Stomach (tissue), 9 donors: Measurements from ENCODE around the gene GRB2. TPM values are rescaled to one million over a fixed set of nuclear protein-coding genes. Genes with fewer than 3 reads are reported as not detected.

ENCODE experiments used
- DNase-seq, 2 donors: peaks; one replicate each; pipeline versions ENCODE4 v3.0.0 to v3.0.0-alpha.2; 2013 to 2019
- H3K27ac ChIP-seq, 5 donors: fragments of 200-600 bp in 4 of 5; sonication (generic) in 4 of 5; one replicate each; pipeline ENCODE4 v1.5.1; 2013 to 2019; ENCODE audit warnings: mild to moderate bottlenecking in 1 of 5, moderate library complexity in 1 of 5
- H3K27me3 ChIP-seq, 3 donors: fragments of 200-600 bp; sonication (generic); one replicate each; pipeline ENCODE4 v1.5.1; 2017 to 2019; ENCODE audit warnings: mixed run types in 1 of 3
- H3K36me3 ChIP-seq, 4 donors: fragments of 200-600 bp; sonication (generic); 1 replicate in 3 of 4; 2 replicates in 1 of 4; pipeline ENCODE4 v1.5.1; 2016 to 2019
- H3K4me1 ChIP-seq, 4 donors: fragments of 200-600 bp; sonication (generic); one replicate each; pipeline ENCODE4 v1.5.1; 2016 to 2019
- H3K4me3 ChIP-seq, 4 donors: fragments of 200-600 bp; sonication (generic) in 3 of 4; one replicate each; pipeline ENCODE4 v1.5.1; 2016 to 2019; ENCODE audit warnings: mild to moderate bottlenecking in 1 of 4
- H3K9me3 ChIP-seq, 4 donors: fragments of 200-600 bp; sonication (generic); one replicate each; pipeline ENCODE4 v1.5.1; 2016 to 2019
- CTCF ChIP-seq, 7 experiments: fragments of 450-650 bp in 4 of 7; fragments of 200-600 bp in 3 of 7; sonication (generic) in 3 of 7; IDR thresholded peaks; one replicate each; pipeline ENCODE4 v1.5.1; 2016 to 2019; ENCODE audit warnings: antibody characterized with exemption in 7 of 7, control low read depth in 2 of 7, mild to moderate bottlenecking in 1 of 7
- EP300 ChIP-seq: sonication (generic); formaldehyde crosslinking; IDR thresholded peaks from one replicate; pipeline ENCODE4 v1.6.1; 2017; ENCODE audit warnings: antibody characterized with exemption
- POLR2A ChIP-seq, 4 donors: fragments of 450-650 bp; IDR thresholded peaks; one replicate each; pipeline ENCODE4 v1.6.1; 2016; ENCODE audit warnings: antibody characterized with exemption in 4 of 4, control low read depth in 2 of 4, mild to moderate bottlenecking in 1 of 4, moderate library complexity in 1 of 4
- POLR2AphosphoS5 ChIP-seq, 3 donors: sonication (generic); formaldehyde crosslinking; IDR thresholded peaks; one replicate each; pipeline ENCODE4 v1.6.1; 2016; ENCODE audit warnings: antibody characterized with exemption in 3 of 3
- WGBS, 5 donors: extraction: QIAGEN DNeasy Blood & Tissue Kit in 3 of 5; methylation state at CpG; one replicate each; pipeline versions ENCODE4 v1.1.5 to v1.1.7; 2013 to 2018; 5-methylcytosine and 5-hydroxymethylcytosine counted together
- intact Hi-C: fragments of 100-400 bp; cut with DNase I; formaldehyde crosslinking; loops from one replicate; pipeline ENCODE4 v1.15.1; 2023; ENCODE audit warnings: low total_unique reads
- polyA plus RNA-seq, 3 donors: library from polyadenylated mRNA; stranded (reverse); fragments of 200-250 nt; gene quantifications; one replicate each; pipeline ENCODE4 v1.2.3, GENCODE V29; 2013
- total RNA-seq, 5 donors: library from RNA; depleted of rRNA; stranded (reverse); fragments of >200 nt; gene quantifications; one replicate each; pipeline versions ENCODE4 v1.1.0 to v1.2.3, GENCODE V29; 2014 to 2016
- donor health status: healthy with polysubstance abuse.
- donor health status: Bipolar disorder and iron deficiency.
- donor health status: healthy.

Gene GRB2
- total and polyA plus RNA-seq, 8 donors = 32.5 to 488 (median 96.6) TPM

- Histone ChIP-seq H3K4me1 (peaks cover 43 to 98% (median 73%) of the 10 kb centered on the region in 4 donors), H3K27ac (no peak overlapping the region), H3K9me3 (no peaks in the 10 kb centered on the region), H3K27me3 (no peaks in the 10 kb centered on the region), H3K4me3 (no peak overlapping the region), H3K36me3 (no peaks in the 10 kb centered on the region)
- intact Hi-C loops = no loop called here
- WGBS, 5 donors = 59 to 88% (median 75%) methylated on average over 1 of the region's 1 CpG
- no peak for DNase-seq
- no peak for TF ChIP-seq CTCF (IDR thresholded peaks at IDR 0.05)
- TF ChIP-seq POLR2A (IDR thresholded peaks at IDR 0.05) = no peak
- no peak for TF ChIP-seq EP300
- TF ChIP-seq POLR2AphosphoS5 (IDR thresholded peaks at IDR 0.05) = no peak
Measured at GRCh38 chr17:75367312-75367711, 38.2 kb downstream of the GRB2 start.

GRCh38 chr17:75366432-75366831 lies 39.0 kb downstream of the GRB2 start:
- no peak for DNase-seq
- 15 to 50% (median 34%) methylated on average over 5 to 6 of the region's 6 CpGs for WGBS, 5 donors
- intact Hi-C loops = no loop called here
- Histone ChIP-seq H3K36me3 (no peaks in the 10 kb centered on the region), H3K27ac (no peak overlapping the region), H3K27me3 (no peaks in the 10 kb centered on the region), H3K4me3 (no peak overlapping the region), H3K9me3 (no peaks in the 10 kb centered on the region), H3K4me1 (peaks cover 43 to 97% (median 71%) of the 10 kb centered on the region in 4 donors)
- no peak for TF ChIP-seq EP300
- TF ChIP-seq POLR2AphosphoS5 (IDR thresholded peaks at IDR 0.05) = no peak
- no peak for TF ChIP-seq POLR2A (IDR thresholded peaks at IDR 0.05)

- intact Hi-C loops = no loop called here
Measured at GRCh38 chr17:75365931-75366275, 39.6 kb downstream of the GRB2 start.

DNA sequence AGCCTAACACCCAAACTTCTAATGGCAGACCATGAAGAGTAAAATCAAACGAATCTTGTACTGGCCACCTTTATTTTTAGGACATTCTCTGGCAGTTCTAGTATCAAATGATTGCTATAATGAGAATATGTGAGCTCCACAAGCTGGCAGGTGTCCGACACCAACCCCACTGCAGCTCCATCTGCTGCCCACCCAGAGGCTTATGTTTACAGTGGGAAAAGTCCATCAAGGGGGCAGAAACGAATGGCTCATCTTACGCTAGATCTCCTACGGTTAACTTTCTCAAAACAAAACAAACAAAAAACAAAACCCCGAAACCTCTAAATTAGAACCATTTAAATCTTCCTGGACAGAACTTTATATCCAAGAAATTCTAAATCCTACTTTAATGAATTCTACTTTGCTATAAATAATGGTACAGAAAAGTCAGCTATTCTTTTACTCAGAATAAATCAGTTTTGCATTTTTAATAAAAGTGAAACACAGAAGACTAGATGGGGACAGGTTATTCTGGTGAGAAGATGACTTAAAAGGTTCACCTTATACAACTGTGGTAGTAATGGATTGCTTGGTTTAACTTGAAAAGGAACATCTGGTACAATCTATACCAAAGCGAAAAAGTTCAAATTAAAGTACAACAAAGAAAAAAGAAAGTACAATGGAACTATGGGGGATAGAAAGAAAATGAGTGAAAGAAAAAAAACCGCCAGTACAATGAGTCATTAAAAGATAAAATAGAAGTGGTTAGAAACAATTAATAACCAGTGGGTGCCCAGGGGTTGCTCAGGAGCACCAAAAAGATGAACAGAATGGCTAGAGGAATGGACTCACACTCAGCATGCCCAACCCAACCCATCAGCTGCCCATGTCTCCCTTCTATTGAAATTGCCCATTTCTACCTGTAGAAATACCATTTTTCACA lies 40.2 kb downstream of the GRB2 start:
- no peaks in the 10 kb centered on the region for H3K27me3 ChIP-seq
- H3K4me1 ChIP-seq = peaks cover 47 to 97% (median 74%) of the 10 kb centered on the region in 4 donors
- intact Hi-C loops = no loop called here
- TF ChIP-seq POLR2AphosphoS5 (IDR thresholded peaks at IDR 0.05) (no peak), EP300 (no peak), POLR2A (IDR thresholded peaks at IDR 0.05) (no peak), CTCF (IDR thresholded peaks at IDR 0.05) (no peak)
- H3K36me3 ChIP-seq = no peaks in the 10 kb centered on the region
- no peaks in the 10 kb centered on the region for H3K9me3 ChIP-seq
- no peak overlapping the region for H3K4me3 ChIP-seq
- H3K27ac ChIP-seq = no peak overlapping the region
- DNase-seq = no peak
- WGBS, 5 donors = 62 to 75% (median 64%) methylated on average over 8 of the region's 8 CpGs

More at GRCh38 chr17:75365931-75366275, 39.6 kb downstream of the GRB2 start:
- Histone ChIP-seq H3K36me3 (no peaks in the 10 kb centered on the region), H3K9me3 (no peaks in the 10 kb centered on the region), H3K4me3 (no peak overlapping the region), H3K27me3 (no peaks in the 10 kb centered on the region), H3K27ac (no peak overlapping the region), H3K4me1 (peaks cover 45 to 97% (median 73%) of the 10 kb centered on the region in 4 donors)
- no peak for TF ChIP-seq POLR2AphosphoS5 (IDR thresholded peaks at IDR 0.05)
- TF ChIP-seq EP300 = no peak
- TF ChIP-seq CTCF (IDR thresholded peaks at IDR 0.05) = no peak
- TF ChIP-seq POLR2A (IDR thresholded peaks at IDR 0.05) = no peak
- 11 to 28% (median 24%) methylated on average over 6 of the region's 6 CpGs for WGBS, 5 donors
- DNase-seq = no peak

GRCh38 chr17:75364078-75364477 lies 41.4 kb downstream of the GRB2 start:
- DNase-seq = no peak
- 70 to 78% (median 76%) methylated on average over 2 of the region's 2 CpGs for WGBS, 5 donors
- Histone ChIP-seq H3K36me3 (no peaks in the 10 kb centered on the region), H3K9me3 (no peaks in the 10 kb centered on the region), H3K27me3 (no peaks in the 10 kb centered on the region), H3K4me3 (no peak overlapping the region), H3K4me1 (peaks cover 42 to 96% (median 72%) of the 10 kb centered on the region in 4 donors), H3K27ac (no peak overlapping the region)
- intact Hi-C loops = no loop called here
- TF ChIP-seq CTCF (IDR thresholded peaks at IDR 0.05) = no peak
